LHCN-M2 (cell line): ENCODE measurements around the gene ARL15. TPM values are rescaled to one million over a fixed set of nuclear protein-coding genes. Genes with fewer than 3 reads are reported as not detected.
A peak's percentile ranks its signal among the peaks of the same experiment; 100 is the strongest.

Source experiments
- DNase-seq: peaks from one replicate; pipeline ENCODE4 v3.0.0-alpha.2; 2012; ENCODE audit warnings: low read depth
- total RNA-seq: library from RNA; depleted of rRNA; stranded (reverse); fragments of >200 nt; gene quantifications from 2 replicates; pipeline ENCODE4 v1.2.3, GENCODE V29; 2014

ARL15 gene
- total RNA-seq, 1 experiment from 2014 or later, result 11.2 TPM

- DNase-seq, result no peak
Observed at GRCh38 chr5:54288568-54289217, 21.7 kb downstream of the ARL15 start.

- no peak for DNase-seq
Observed at GRCh38 chr5:54285686-54286085, 24.7 kb downstream of the ARL15 start.

- no peak for DNase-seq
Observed at GRCh38 chr5:54284586-54284985, 25.8 kb downstream of the ARL15 start.

- no peak for DNase-seq
Observed at GRCh38 chr5:54282876-54283275, 27.5 kb downstream of the ARL15 start.

- DNase-seq, result no peak
Observed at GRCh38 chr5:54281960-54282692, 28.2 kb downstream of the ARL15 start.

- DNase-seq, result no peak
Observed at GRCh38 chr5:54279960-54280359, 30.4 kb downstream of the ARL15 start.

- DNase-seq, result no peak
Observed at GRCh38 chr5:54278979-54279717, 31.2 kb downstream of the ARL15 start.

GRCh38 chr5:54278036-54278830 is 32.1 kb downstream of the ARL15 start:
- no peak for DNase-seq

GRCh38 chr5:54276048-54276447 is 34.3 kb downstream of the ARL15 start:
- DNase-seq, result no peak

GRCh38 chr5:54275361-54275760 is 35.0 kb downstream of the ARL15 start:
- DNase-seq, result peak; percentile 6

- DNase-seq, result no peak
Observed at GRCh38 chr5:54274944-54275343, 35.4 kb downstream of the ARL15 start.

GRCh38 chr5:54273715-54274114 is 36.7 kb downstream of the ARL15 start:
- no peak for DNase-seq

GRCh38 chr5:54272746-54273145 is 37.6 kb downstream of the ARL15 start:
- DNase-seq, result no peak

GRCh38 chr5:54270326-54270725 is 40.0 kb downstream of the ARL15 start:
- DNase-seq, result no peak

- DNase-seq, result no peak
Observed at GRCh38 chr5:54264574-54264973, 45.8 kb downstream of the ARL15 start.

GRCh38 chr5:54263447-54263846 is 46.9 kb downstream of the ARL15 start:
- DNase-seq, result no peak

- no peak for DNase-seq
Observed at GRCh38 chr5:54261596-54261995, 48.8 kb downstream of the ARL15 start.

GRCh38 chr5:54259981-54260380 is 50.4 kb downstream of the ARL15 start:
- no peak for DNase-seq

GRCh38 chr5:54259090-54259489 is 51.3 kb downstream of the ARL15 start:
- peak; percentile 22 for DNase-seq

GRCh38 chr5:54257366-54258118 is 52.8 kb downstream of the ARL15 start:
- no peak for DNase-seq
